HG03175 (cell line): ENCODE data around the gene ARHGAP40.

ENCODE experiments used
- ATAC-seq: cut with Tn5 transposase; IDR thresholded peaks from one replicate; pipeline ENCODE4 v1.9.1; 2021; ENCODE audit warnings: mild to moderate bottlenecking, moderate library complexity; ENCODE audit not compliant: unreplicated experiment

The ARHGAP40 gene

DNA sequence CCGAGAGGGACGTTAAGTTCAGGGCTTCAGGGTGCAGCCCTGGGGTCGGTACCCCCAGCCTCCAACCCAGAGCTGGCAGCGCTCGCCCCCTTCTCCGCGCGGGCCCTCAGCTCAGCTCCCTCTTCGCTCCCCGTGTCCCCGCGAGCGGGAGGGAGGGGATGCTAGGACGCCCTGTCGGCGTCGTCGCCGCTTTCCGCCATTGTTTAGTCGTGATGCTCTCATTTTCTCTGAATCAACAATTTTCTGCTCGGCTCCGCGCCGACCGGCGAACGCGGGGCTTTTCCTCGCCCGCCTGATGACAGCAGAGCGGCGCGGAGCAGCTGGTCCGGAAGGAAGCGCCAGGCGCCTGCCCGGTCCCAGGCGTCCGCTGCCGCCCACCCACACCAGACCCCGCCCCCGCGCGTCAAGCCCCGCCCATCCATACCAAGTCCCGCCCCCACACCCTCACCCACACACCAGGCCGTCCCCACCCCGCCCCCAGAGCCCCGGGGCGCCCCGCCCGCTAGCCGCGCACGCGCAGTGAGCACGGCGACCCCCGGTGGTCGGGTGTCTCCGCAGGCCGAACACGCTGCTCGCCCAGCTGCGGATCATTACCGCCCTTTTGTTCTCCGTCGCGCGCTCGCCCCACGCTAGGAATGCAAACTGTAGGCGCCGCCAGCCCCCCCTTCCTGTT is 72.6 kb downstream of the ARHGAP40 start:
- ATAC-seq = no peak

DNA sequence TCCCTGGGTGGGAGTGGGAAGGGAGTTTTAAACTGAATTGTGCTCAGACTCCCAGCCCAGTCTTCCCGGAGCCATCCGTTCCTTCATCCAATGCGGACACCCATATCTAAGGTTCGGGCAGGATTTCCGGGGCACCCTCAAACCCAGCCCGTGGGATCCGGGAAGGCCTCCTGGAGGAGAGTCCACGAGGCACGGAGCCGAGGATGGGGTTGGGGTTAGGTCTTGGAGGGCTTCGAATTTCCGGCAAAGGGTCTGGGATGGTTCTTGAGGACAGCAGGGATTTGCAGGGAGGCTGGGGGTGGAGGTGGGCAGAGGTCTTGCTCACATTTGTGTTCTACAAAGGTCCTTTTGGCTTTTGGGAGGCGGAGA is 73.1 kb downstream of the ARHGAP40 start:
- ATAC-seq = no peak

GRCh38 chr20:38676576-38676975 is 75.0 kb downstream of the ARHGAP40 start:
- no peak for ATAC-seq

DNA sequence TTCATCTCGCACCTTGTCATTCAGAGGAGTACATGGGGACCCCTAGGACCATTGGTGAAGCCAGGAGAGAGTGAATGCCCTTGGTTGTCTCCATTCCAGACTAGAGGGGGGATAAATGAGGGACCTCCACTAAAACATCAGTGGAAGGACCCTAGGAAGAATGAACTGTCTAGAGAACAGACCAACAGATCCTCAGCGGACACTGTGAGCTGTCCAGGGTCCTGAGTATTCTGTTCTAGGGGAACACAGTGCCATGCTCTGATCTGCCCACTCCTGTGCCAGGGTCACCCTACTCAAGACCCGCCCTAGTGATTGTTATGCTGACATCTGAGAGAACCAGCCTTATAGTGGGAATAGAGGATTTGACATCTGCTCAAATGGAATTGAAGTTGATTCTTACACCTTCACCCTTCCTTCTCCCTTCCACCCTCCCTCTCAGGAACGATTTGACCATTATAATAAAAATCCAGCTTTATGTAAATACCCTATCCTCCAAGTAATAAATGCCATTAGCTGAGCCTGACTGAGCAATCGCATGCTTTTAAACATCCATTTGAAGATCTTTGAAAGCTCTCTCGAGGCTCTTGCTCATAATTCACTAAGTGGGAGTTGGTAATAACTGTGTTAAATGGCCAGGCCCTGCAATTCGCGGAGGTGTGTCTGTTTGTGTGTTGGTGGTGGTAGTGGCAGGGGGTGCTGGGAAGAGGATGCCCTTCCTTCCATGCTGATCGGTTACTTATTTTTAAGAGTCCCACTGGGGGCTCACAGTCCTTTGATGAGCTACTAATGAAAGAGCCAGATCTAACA is 79.1 kb downstream of the ARHGAP40 start:
- ATAC-seq = no peak

DNA sequence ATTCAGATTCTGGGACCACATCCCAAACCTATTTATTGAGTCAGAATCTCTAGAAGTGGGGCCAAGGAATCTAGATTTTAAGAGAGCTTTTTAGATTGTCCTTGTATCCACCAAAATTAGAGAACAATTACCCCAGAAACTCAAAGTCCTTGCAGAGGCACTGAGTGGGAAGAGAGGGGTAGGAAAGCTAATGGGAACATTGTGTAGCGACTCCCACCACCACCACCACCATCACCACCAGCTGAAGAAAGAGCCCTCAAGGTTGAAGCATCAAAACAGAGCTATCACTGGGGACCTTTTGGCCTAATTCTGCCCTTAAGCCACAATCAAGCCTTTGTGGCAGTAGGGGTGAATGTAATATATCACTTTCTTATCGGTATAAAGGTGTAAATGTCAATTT is 83.7 kb downstream of the ARHGAP40 start:
- no peak for ATAC-seq

DNA sequence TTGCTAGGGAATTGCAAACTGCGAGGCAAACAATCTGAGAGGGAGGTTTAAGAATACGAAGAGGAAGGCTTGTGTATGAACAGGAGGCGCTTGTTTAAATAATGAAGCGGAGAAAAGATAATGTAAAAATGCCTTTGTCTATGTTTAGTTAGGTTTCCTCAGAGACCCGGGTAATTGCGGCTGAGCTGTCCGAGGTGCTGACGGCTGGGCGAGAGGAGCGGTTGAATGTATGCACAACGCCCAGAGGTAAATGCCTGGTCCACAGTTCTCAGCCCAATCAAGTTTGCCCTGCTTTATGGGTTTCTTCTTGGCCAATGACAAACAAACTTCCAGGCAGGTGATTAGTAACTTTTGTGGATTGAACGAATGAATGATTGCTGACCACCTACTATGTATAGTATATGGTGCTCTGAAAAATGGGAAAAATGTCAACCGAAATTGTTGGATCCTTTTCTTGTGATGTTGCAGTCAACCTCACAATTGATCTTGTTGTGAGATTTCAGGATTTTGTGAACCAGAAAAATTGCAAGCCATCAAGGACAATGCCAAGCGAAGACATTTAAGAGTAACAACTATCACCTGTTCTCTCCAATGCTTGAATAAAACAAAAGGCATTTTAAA is 84.4 kb downstream of the ARHGAP40 start:
- no peak for ATAC-seq

- ATAC-seq = no peak
Measured at GRCh38 chr20:38692436-38693411, 91.1 kb downstream of the ARHGAP40 start.

- ATAC-seq = no peak
Measured at GRCh38 chr20:38697306-38697705, 95.7 kb downstream of the ARHGAP40 start.

GRCh38 chr20:38698541-38698940 is 96.9 kb downstream of the ARHGAP40 start:
- ATAC-seq = no peak

DNA sequence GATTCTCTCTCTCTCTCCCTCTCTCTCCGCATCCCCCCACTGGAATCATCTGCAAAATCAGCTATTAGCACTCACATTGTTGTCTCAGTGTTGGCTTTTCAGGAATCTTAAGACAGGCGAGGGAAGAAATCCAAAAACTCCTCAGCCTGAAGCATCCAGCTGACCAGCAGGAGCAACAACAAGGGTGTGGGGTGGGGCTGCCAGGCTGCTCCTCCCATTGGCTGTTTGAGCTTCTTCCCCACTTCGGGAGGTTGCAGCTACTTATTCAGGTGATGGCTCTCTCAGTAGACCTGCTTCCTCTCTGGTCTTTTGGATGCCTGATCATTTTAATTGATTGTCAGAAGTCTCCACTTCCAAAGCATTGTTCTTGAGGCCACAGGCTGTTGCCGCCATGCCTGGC is 98.5 kb downstream of the ARHGAP40 start:
- ATAC-seq = no peak
